Measurements from ENCODE around the gene PEF1. TPM values are rescaled to one million over a fixed set of nuclear protein-coding genes. Genes with fewer than 3 reads are reported as not detected.

PEF1 gene
- total and polyA plus RNA-seq, 2 donors (not counting 3 experiments of a cell fraction or from before 2014, with no cell fraction given): 73.3 to 161 TPM

- H2AFZ ChIP-seq (ENCODE audit: low read depth, low read length): no peak overlapping the region
- H3K79me2 ChIP-seq (ENCODE audit: control insufficient read depth, insufficient read depth, low read length): no peaks in the 10 kb centered on the region
- H3K9me1 ChIP-seq (replicated peaks; ENCODE audit: control insufficient read depth, extremely low read depth, insufficient read depth, low read length): no peaks in the 10 kb centered on the region
- dilution Hi-C loops (cut with MboI; ENCODE audit: extremely low pct_ligation_motif_present, low sequenced_read_pairs) (no loop called here), intact Hi-C loops (cut with micrococcal nuclease) (no loop called here)
- no peaks in the 10 kb centered on the region for H3K36me3 ChIP-seq (ENCODE audit: control insufficient read depth in 2 of 2, extremely low read depth in 1 of 2, insufficient read depth in 2 of 2, low read length in 2 of 2)
- H3K4me2 ChIP-seq (ENCODE audit: insufficient read depth, low read length): no peak overlapping the region
- POLR2A ChIA-PET: no interaction called here
- peaks cover 13% of the 10 kb centered on the region for H3K4me1 ChIP-seq (ENCODE audit: control insufficient read depth, extremely low read depth, insufficient read depth, low read length)
- no peak overlapping the region for H3K27ac ChIP-seq (ENCODE audit: insufficient read depth, low read depth, low read length)
- TF ChIP-seq MAX (IDR thresholded peaks at IDR 0.05; ENCODE audit: insufficient read depth, insufficient read length): no peak
- TF ChIP-seq GATA2 (IDR thresholded peaks at IDR 0.05; ENCODE audit: insufficient read depth, insufficient read length, low read depth, low read length): no peak
- TF ChIP-seq JUN (IDR thresholded peaks at IDR 0.05; ENCODE audit: borderline replicate concordance, insufficient read depth, insufficient read length, low read depth): no peak
- no peak for TF ChIP-seq MYC (IDR thresholded peaks at IDR 0.05; ENCODE audit: low read depth, low read length)
- no peak for TF ChIP-seq POLR2A (IDR thresholded peaks at IDR 0.05; ENCODE audit: low read depth, low read length)
- TF ChIP-seq EZH2 (IDR thresholded peaks at IDR 0.05; ENCODE audit: borderline replicate concordance, low read depth, low read length, severe bottlenecking): no peak
- no peak for TF ChIP-seq FOS (IDR thresholded peaks at IDR 0.05; ENCODE audit: borderline replicate concordance, insufficient read depth, low read length)
- no peak for TF ChIP-seq CTCF (IDR thresholded peaks at IDR 0.05; ENCODE audit: extremely low read depth in 1 of 2, insufficient read depth in 1 of 2, low read depth in 1 of 2, low read length in 2 of 2)
- no peak for TF ChIP-seq POLR2AphosphoS5 (IDR thresholded peaks at IDR 0.05; ENCODE audit: insufficient read depth, low read depth, low read length)
- H3K27me3 ChIP-seq (ENCODE audit: control insufficient read depth in 2 of 2, insufficient read depth in 2 of 2, low read length in 2 of 2): no peaks in the 10 kb centered on the region
- no TSS peak for BruUV-seq (replicated peaks)
- DNase-seq (ENCODE audit: low read depth, low spot score) (no peak), FAIRE-seq (no peak)
- no peak overlapping the region for H3K4me3 ChIP-seq (replicated peaks in 1 of 3; ENCODE audit: insufficient read depth in 1 of 3, low read depth in 1 of 3, low read length in 3 of 3)
- no peaks in the 10 kb centered on the region for H4K20me1 ChIP-seq (replicated peaks; ENCODE audit: control insufficient read depth, extremely low read depth, insufficient read depth, low read length)
- CTCF ChIA-PET: interaction anchor here (0.9 to 11.5 kb wide), 7 partner anchors 9 to 123 kb away, joined by 3 to 180 read pairs (median 51); partner anchors contain the start of gene COL16A1
- no peaks in the 10 kb centered on the region for H3K9me3 ChIP-seq (replicated peaks; ENCODE audit: control insufficient read depth, insufficient read depth, low read length)
- H3K9ac ChIP-seq (replicated peaks; ENCODE audit: extremely low read depth, insufficient read depth, low read length): no peak overlapping the region
These were observed 21.7 kb upstream of the PEF1 start for GRCh38 chr1:31666263-31666963.
